ENCODE results near the gene SEMA4D.

GRCh38 chr9:89539374-89539773, 41.5 kb upstream of the SEMA4D start:
- TF ChIP-seq CTCF (CRISPR knock-in tag; IDR thresholded peaks at IDR 0.05) (no peak), EP300 (IDR thresholded peaks at IDR 0.05; ENCODE audit: low read depth in 2 of 2, low read length in 2 of 2) (no peak), EP300 (CRISPR knock-in tag; IDR thresholded peaks at IDR 0.05; ENCODE audit: borderline replicate concordance) (no peak), BRCA1 (CRISPR knock-in tag; IDR thresholded peaks at IDR 0.05) (no peak)
